KOPT-K1 (cell line): ENCODE data around the gene SNX14.

Experiments
- H3K27ac ChIP-seq: fragments of 200-600 bp; sonication (generic); 2 replicates; pipeline ENCODE4 v1.5.1; 2016; ENCODE audit warnings: antibody characterized with exemption, mild to moderate bottlenecking, low read depth, low read length; ENCODE audit not compliant: poor library complexity, severe bottlenecking
- H3K36me3 ChIP-seq: fragments of 200-600 bp; sonication (generic); 2 replicates; pipeline ENCODE4 v1.5.1; 2017; ENCODE audit warnings: antibody characterized with exemption, mild to moderate bottlenecking, low read length, moderate library complexity; ENCODE audit not compliant: insufficient read depth
- H3K9me3 ChIP-seq: fragments of 200-600 bp; sonication (generic); 2 replicates; pipeline ENCODE4 v1.5.1; 2017; ENCODE audit warnings: antibody characterized with exemption, low read length, mild to moderate bottlenecking; ENCODE audit not compliant: insufficient read depth, poor library complexity, severe bottlenecking

SNX14 gene

DNA sequence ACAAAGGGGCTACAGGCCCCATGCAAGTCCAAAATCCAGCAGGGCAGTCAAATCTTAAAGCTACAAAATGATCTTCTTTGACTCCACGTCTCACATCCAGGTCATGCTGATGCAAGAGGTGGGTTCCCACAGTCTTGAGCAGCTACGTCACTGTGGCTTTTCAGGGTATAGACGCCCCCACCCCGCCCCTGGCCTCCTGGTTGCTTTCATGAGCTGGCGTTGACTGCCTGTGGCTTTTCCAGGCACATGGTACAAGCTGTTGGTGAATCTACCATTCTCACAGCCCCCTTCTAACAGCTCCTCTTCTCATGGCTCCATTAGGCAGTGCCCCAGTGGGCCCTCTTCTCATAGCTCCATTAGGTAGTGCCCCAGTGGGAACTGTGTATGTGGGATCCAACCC is 96.8 kb downstream of the SNX14 start:
- Histone ChIP-seq H3K36me3 (no peaks in the 10 kb centered on the region), H3K27ac (no peak overlapping the region), H3K9me3 (peaks cover 21% of the 10 kb centered on the region)

DNA sequence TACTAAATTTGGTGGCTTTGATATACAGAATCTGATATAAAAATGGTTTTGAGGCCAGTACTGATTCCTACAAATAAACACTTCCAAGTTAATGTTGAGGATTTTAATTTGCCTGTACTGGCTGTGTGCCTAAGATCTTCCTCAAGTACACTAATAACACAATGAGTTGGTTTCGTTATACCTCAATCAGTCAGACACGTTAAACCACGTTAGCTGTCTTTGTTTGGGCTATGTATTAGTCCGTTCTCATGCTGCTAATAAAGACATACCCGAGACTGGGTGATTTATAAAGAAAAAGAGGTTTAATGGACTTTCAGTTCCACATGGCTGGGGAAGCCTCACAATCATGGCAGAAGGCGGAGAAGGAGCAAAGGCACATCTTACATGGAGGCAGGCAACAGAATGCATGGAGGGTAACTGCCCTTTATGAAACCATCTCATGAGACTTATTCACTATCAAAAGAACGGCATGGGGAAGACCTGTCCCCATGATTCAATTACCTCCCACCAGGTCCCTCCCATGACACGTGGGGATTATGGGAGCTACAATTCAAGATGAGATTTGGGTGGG is 97.6 kb downstream of the SNX14 start:
- Histone ChIP-seq H3K27ac (no peak overlapping the region), H3K36me3 (no peaks in the 10 kb centered on the region), H3K9me3 (peaks cover 21% of the 10 kb centered on the region)

DNA sequence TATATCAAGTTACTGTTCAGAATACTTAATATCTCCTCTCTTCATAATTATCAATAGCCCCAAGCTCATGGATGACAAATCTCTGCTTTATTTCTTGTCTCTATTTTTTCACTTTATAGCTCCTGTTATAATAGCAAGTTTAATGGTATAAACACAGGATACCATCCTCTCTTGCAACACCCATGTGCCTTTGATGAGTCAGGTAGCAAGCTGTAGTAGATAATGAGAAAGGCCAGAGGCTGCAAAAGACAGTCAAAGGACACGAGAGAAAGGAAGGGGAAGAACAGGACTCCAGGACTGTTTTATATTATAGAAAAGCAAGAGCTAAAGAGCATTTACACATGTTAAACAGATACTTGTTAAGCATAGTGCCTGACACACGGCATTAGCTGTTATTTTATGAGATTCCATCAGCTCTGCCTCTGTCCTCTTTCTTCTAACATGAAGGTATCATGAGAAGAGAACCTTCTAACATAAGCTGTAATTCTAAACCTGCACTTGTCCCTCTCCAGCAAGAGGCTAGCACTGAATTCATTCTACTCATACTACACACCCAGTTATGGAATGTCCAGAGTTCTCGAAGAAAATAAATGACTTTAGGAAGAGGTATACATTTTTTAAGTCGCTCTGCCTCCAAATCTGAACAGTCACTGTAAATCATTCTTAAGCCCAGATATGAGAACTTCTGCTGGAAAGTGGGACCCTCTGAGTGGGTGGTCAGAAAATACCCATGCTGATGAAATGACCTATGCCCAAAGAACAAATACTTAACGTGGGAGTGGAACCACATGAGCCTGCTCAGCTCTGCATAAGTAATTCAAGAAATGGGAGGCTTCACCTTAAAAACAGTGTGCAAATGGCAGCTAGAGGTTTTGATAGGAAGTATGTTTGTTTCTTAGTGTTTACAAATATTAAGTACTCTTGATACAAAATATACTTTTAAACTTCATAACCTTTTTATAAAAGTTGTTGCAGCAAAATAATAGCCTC is 98.8 kb downstream of the SNX14 start:
- Histone ChIP-seq H3K36me3 (no peaks in the 10 kb centered on the region), H3K9me3 (peaks cover 21% of the 10 kb centered on the region), H3K27ac (no peak overlapping the region)

GRCh38 chr6:85493389-85493788 is 100.3 kb downstream of the SNX14 start:
- Histone ChIP-seq H3K9me3 (peaks cover 21% of the 10 kb centered on the region), H3K36me3 (no peaks in the 10 kb centered on the region), H3K27ac (no peak overlapping the region)

DNA sequence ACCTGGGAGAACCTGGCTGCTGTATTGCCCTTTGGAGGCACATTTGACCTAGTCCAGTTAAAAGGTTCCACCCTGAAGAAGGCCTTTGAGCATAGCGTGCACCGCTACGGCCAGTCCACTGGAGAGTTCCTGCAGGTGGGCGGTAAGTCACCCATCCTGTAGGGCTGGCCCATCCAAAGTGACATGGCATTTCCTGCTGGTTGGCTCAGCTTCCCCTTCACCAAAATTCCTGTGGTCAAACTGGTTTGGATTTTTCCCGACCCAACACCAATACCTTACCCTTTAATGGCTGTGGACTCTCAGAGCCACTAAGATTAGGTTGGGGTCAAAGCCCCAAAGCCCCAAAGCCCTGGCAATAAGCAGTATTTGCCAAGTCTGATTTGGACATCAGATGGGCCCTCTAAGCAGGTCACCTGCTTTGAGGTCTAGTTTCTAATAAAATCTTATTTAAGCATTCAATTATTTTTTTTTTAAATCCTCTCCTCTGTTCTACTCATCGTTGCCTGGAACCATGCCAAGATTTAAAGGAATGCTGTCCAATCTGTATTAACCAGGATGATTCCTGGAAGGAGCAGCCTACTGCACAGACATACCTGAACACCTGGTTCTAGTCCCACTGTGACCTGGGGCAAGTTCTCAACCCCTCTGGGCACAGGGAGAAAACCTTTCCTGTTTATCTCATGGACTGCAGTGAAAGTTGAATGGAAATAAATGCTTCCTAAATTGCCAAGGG is 103.0 kb downstream of the SNX14 start:
- Histone ChIP-seq H3K9me3 (no peaks in the 10 kb centered on the region), H3K27ac (no peak overlapping the region), H3K36me3 (no peaks in the 10 kb centered on the region)

GRCh38 chr6:85484948-85485347 is 108.7 kb downstream of the SNX14 start:
- H3K27ac ChIP-seq, result no peak overlapping the region
- H3K9me3 ChIP-seq, result no peaks in the 10 kb centered on the region
- no peaks in the 10 kb centered on the region for H3K36me3 ChIP-seq

- Histone ChIP-seq H3K36me3 (no peaks in the 10 kb centered on the region), H3K9me3 (no peaks in the 10 kb centered on the region), H3K27ac (no peak overlapping the region)
Observed at GRCh38 chr6:85483846-85484245, 109.8 kb downstream of the SNX14 start.

DNA sequence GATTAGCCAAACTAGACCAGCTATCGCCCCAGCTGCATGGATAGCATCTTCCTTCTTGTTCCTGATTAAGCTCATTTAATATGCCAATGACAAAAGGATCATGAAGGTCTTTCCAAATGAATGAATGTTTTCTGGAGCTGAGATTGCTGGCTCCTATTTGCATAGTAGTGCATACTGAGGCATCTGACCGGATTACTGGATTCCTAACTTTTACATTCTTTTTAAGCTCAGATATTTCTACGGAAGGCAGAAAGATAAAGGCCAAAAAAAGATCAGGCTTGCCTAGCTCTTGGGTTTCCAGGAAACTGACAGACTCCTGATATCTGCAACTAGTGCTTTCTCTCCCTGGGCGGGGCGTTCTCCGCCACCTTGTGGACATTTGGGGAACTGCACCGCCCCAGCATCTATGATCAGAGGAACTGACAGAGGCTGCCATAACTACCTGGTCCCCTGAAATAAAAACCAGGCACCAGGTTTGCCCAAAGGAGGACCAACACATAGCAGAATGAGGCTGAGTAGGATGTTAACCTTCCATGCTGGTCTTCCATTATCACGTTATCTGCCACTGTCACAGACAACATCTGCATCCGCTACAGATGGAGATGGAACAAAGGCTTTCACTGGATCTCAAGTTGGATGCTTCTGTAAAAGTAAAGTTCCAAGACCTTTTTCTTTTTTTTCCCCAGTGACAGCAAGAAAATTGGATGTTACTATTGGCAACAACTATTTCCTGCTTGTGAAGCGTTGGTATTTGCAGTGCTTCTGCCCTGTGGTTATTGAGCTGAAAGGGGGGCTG is 110.6 kb downstream of the SNX14 start:
- H3K9me3 ChIP-seq, result no peaks in the 10 kb centered on the region
- no peak overlapping the region for H3K27ac ChIP-seq
- no peaks in the 10 kb centered on the region for H3K36me3 ChIP-seq

DNA sequence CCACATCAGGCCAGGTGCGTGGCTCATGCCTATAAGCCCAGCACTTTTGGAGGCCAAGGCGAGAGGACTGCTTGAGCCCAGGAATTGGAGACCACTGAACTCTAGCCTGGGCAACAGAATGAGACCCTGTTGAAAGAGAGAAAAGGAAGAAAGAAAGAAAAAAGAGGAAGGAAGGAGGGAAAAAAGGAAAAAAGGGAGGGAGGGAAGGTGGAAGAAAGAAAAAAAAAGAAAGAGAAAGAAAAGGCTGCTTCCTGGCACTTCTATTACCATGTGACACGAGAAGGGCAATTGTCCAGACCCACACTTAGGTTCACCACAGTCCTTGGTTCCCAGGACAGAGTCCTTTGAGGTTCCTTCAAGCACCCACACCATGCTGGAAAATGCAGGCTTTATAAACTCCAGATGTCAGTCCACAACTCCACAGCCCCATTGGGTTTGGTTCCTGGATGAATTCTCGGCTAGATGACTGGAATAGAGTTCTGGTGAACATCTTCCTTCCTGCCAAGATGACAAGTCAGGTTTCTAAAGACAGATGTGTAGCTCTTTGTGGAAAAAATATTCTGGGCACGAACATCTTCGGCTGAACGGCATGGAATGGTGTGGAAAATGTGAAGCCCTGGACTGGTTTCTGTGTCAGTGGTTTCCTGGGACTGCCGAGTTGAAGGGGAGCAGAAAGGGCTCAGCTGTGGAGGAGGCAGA is 111.3 kb downstream of the SNX14 start:
- H3K9me3 ChIP-seq, result no peaks in the 10 kb centered on the region
- H3K36me3 ChIP-seq, result no peaks in the 10 kb centered on the region
- H3K27ac ChIP-seq, result no peak overlapping the region

GRCh38 chr6:85479208-85479607 is 114.5 kb downstream of the SNX14 start:
- Histone ChIP-seq H3K9me3 (peaks cover 6% of the 10 kb centered on the region), H3K27ac (no peak overlapping the region), H3K36me3 (no peaks in the 10 kb centered on the region)

DNA sequence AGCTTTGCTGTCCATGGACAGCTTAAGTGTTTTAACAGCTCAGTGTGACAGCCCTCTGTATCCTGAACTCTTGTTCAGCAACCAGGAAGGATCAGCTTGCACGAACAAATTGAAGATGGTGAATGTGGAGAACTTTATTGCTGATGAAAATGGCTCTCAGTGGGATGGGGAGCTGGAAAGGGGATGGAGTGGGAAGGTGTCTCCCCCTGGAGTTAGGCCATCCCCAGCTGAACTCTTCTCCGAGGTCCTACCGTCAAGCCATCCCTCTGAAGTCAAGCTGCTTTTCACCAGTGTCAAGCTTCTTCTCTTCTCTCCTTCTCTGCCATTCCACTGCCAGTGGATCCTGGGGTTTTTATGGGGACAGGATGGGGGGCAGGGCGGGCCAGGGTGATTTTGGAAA is 117.1 kb downstream of the SNX14 start:
- peaks cover 6% of the 10 kb centered on the region for H3K9me3 ChIP-seq
- H3K27ac ChIP-seq, result no peak overlapping the region
- no peaks in the 10 kb centered on the region for H3K36me3 ChIP-seq

- H3K36me3 ChIP-seq, result no peaks in the 10 kb centered on the region
- no peak overlapping the region for H3K27ac ChIP-seq
- peaks cover 6% of the 10 kb centered on the region for H3K9me3 ChIP-seq
Observed at GRCh38 chr6:85473748-85474147, 119.9 kb downstream of the SNX14 start.

DNA sequence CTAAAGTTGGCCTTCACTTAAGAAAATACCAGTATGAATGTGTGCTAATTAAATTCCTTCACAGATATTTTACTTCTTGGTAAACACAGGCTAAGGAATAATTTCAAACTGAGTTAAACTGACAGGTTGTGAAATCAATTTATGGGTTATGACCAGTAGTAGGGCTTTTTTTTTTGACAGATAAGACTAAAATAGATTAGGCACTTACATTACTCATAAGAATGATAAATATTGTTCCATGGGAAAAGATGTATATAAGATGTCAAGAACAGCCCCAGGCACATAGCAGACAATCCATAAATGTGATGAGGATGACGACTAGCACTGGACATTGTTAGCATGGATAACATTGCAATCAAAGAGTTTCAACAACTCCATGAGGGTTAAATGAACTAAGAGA is 120.9 kb downstream of the SNX14 start:
- no peak overlapping the region for H3K27ac ChIP-seq
- H3K36me3 ChIP-seq, result no peaks in the 10 kb centered on the region

DNA sequence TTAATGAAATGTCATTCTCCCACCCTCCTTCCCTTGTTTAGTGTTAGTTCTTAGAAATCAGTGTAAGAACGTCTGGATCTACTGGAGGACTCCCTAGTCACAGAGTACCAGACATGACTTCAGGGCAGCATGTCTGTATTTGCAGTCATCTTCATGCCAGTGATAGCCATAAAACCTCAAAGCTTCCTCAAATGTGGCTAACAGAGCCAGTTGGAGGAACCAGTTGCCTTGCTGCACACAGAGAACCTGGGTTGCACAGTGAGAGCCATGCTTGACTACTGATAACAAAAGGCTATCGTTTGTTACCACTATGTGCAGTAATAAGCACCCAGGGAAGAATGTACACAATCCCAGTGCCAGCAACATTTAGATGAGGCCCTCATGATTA is 123.6 kb downstream of the SNX14 start:
- no peak overlapping the region for H3K27ac ChIP-seq
- H3K36me3 ChIP-seq, result no peaks in the 10 kb centered on the region
- no peaks in the 10 kb centered on the region for H3K9me3 ChIP-seq

More for the DNA sequence above, 120.9 kb downstream of the SNX14 start:
- peaks cover 6% of the 10 kb centered on the region for H3K9me3 ChIP-seq
